Measurements from ENCODE around the gene SLC1A1. TPM values are rescaled to one million over a fixed set of nuclear protein-coding genes. Genes with fewer than 3 reads are reported as not detected.
"Not testable (repeated sequence)": the region's sequence is repeated elsewhere in the genome, so short reads cannot be mapped to it uniquely, and the experiment has no call there.

SLC1A1 gene
- polyA plus RNA-seq, 6 donors from 2014 or later, result not detected

- Mint-ChIP-seq H3K27me3 (peaks cover 22 to 39% (median 32%) of the 10 kb centered on the region in 3 donors), H3K4me3 (no peak overlapping the region), H3K36me3 (no peaks in the 10 kb centered on the region), H3K4me1 (peaks cover 0 to 6% (median 0%) of the 10 kb centered on the region in 3 donors), H3K9me3 (peaks cover 0 to 10% (median 1%) of the 10 kb centered on the region in 7 donors), H3K27ac (peak overlapping the region in 1 of 6 donors; percentile 54)
- ATAC-seq (ENCODE audit: low read depth in 2 of 2), result no peak
- DNase-seq, result no peak
Observed at GRCh38 chr9:4600368-4600767, 110.1 kb downstream of the SLC1A1 start.

- Mint-ChIP-seq H3K27me3 (peaks cover 21 to 39% (median 30%) of the 10 kb centered on the region in 3 donors), H3K4me3 (no peak overlapping the region), H3K36me3 (no peaks in the 10 kb centered on the region), H3K4me1 (no peaks in the 10 kb centered on the region), H3K27ac (no peak overlapping the region), H3K9me3 (peaks cover 0 to 10% (median 1%) of the 10 kb centered on the region in 7 donors)
- no peak for ATAC-seq (ENCODE audit: low read depth in 2 of 2)
- no peak for DNase-seq
Observed at GRCh38 chr9:4603830-4604229, 113.6 kb downstream of the SLC1A1 start.

- Mint-ChIP-seq H3K4me1 (no peaks in the 10 kb centered on the region), H3K36me3 (no peaks in the 10 kb centered on the region), H3K27ac (no peak overlapping the region), H3K27me3 (peaks cover 21 to 38% (median 30%) of the 10 kb centered on the region in 3 donors), H3K9me3 (peaks cover 0 to 4% (median 0%) of the 10 kb centered on the region in 7 donors), H3K4me3 (peak overlapping the region in 1 of 8 donors; percentile 87)
- peak; percentile 64 to 73 for ATAC-seq (ENCODE audit: low read depth in 2 of 2)
- peak; percentile 44 for DNase-seq
Observed at GRCh38 chr9:4604678-4605095, 114.4 kb downstream of the SLC1A1 start.

GRCh38 chr9:4606033-4606432, 115.8 kb downstream of the SLC1A1 start:
- ATAC-seq (ENCODE audit: low read depth in 2 of 2); H3K9me3 Mint-ChIP-seq; H3K27ac Mint-ChIP-seq; DNase-seq; H3K4me3 Mint-ChIP-seq; H3K36me3 Mint-ChIP-seq; H3K4me1 Mint-ChIP-seq: not testable (repeated sequence)
- H3K27me3 Mint-ChIP-seq, result peaks cover 12 to 24% (median 24%) of the 10 kb centered on the region in 3 donors

- ATAC-seq (ENCODE audit: low read depth in 2 of 2) (no peak), DNase-seq (no peak)
Observed at GRCh38 chr9:4614627-4615026, 124.4 kb downstream of the SLC1A1 start.

GRCh38 chr9:4615251-4615650, 125.0 kb downstream of the SLC1A1 start:
- ATAC-seq (ENCODE audit: low read depth in 2 of 2), result no peak
- H3K36me3 Mint-ChIP-seq, result no peaks in the 10 kb centered on the region
- H3K4me3 Mint-ChIP-seq, result no peak overlapping the region

More at GRCh38 chr9:4614627-4615026, 124.4 kb downstream of the SLC1A1 start:
- no peaks in the 10 kb centered on the region for H3K36me3 Mint-ChIP-seq
- peaks cover 7 to 26% (median 13%) of the 10 kb centered on the region in 3 donors for H3K27me3 Mint-ChIP-seq
- no peak overlapping the region for H3K4me3 Mint-ChIP-seq
- H3K4me1 Mint-ChIP-seq, result no peaks in the 10 kb centered on the region
- peaks cover 0 to 5% (median 0%) of the 10 kb centered on the region in 7 donors for H3K9me3 Mint-ChIP-seq
- H3K27ac Mint-ChIP-seq, result peak overlapping the region in 1 of 6 donors; percentile 2

GRCh38 chr9:4615778-4616177, 125.5 kb downstream of the SLC1A1 start:
- peaks cover 0 to 5% (median 0%) of the 10 kb centered on the region in 7 donors for H3K9me3 Mint-ChIP-seq
- H3K4me1 Mint-ChIP-seq, result no peaks in the 10 kb centered on the region
- H3K27me3 Mint-ChIP-seq, result peaks cover 13 to 26% (median 13%) of the 10 kb centered on the region in 3 donors
- no peak overlapping the region for H3K27ac Mint-ChIP-seq
- DNase-seq, result no peak
- ATAC-seq (ENCODE audit: low read depth in 2 of 2), result no peak
- H3K36me3 Mint-ChIP-seq, result no peaks in the 10 kb centered on the region
- H3K4me3 Mint-ChIP-seq, result no peak overlapping the region

More at GRCh38 chr9:4615251-4615650, 125.0 kb downstream of the SLC1A1 start:
- Mint-ChIP-seq H3K9me3 (peaks cover 0 to 5% (median 0%) of the 10 kb centered on the region in 7 donors), H3K27ac (no peak overlapping the region), H3K27me3 (peaks cover 9 to 26% (median 13%) of the 10 kb centered on the region in 3 donors), H3K4me1 (no peaks in the 10 kb centered on the region)
- no peak for DNase-seq

- Mint-ChIP-seq H3K36me3 (no peaks in the 10 kb centered on the region), H3K27ac (no peak overlapping the region), H3K4me1 (no peaks in the 10 kb centered on the region), H3K9me3 (peaks cover 0 to 2% (median 0%) of the 10 kb centered on the region in 7 donors), H3K4me3 (no peak overlapping the region), H3K27me3 (peaks cover 13 to 26% (median 23%) of the 10 kb centered on the region in 3 donors)
- ATAC-seq (ENCODE audit: low read depth in 2 of 2) (no peak), DNase-seq (no peak)
Observed at GRCh38 chr9:4617752-4618151, 127.5 kb downstream of the SLC1A1 start.

- DNase-seq (no peak), ATAC-seq (ENCODE audit: low read depth in 2 of 2) (no peak)
- Mint-ChIP-seq H3K27me3 (peaks cover 13 to 25% (median 21%) of the 10 kb centered on the region in 3 donors), H3K9me3 (peaks cover 0 to 2% (median 0%) of the 10 kb centered on the region in 7 donors), H3K27ac (no peak overlapping the region), H3K36me3 (no peaks in the 10 kb centered on the region), H3K4me3 (no peak overlapping the region), H3K4me1 (no peaks in the 10 kb centered on the region)
Observed at GRCh38 chr9:4618700-4619099, 128.4 kb downstream of the SLC1A1 start.

- H3K27ac Mint-ChIP-seq, result peak overlapping the region in 2 of 6 donors; percentile 35 to 77
- H3K36me3 Mint-ChIP-seq, result no peaks in the 10 kb centered on the region
- H3K9me3 Mint-ChIP-seq, result no peaks in the 10 kb centered on the region
- H3K4me3 Mint-ChIP-seq, result peak overlapping the region in 1 of 8 donors; percentile 22
- DNase-seq (no peak), ATAC-seq (ENCODE audit: low read depth in 2 of 2) (no peak)
- peaks cover 13 to 25% (median 14%) of the 10 kb centered on the region in 3 donors for H3K27me3 Mint-ChIP-seq
- no peaks in the 10 kb centered on the region for H3K4me1 Mint-ChIP-seq
Observed at GRCh38 chr9:4620057-4620765, 129.9 kb downstream of the SLC1A1 start.

GRCh38 chr9:4620881-4621555, 130.8 kb downstream of the SLC1A1 start:
- DNase-seq (no peak), ATAC-seq (ENCODE audit: low read depth in 2 of 2) (no peak)
- H3K4me3 Mint-ChIP-seq, result no peak overlapping the region
- peaks cover 13 to 25% (median 13%) of the 10 kb centered on the region in 3 donors for H3K27me3 Mint-ChIP-seq
- no peaks in the 10 kb centered on the region for H3K9me3 Mint-ChIP-seq
- no peak overlapping the region for H3K27ac Mint-ChIP-seq
- no peaks in the 10 kb centered on the region for H3K4me1 Mint-ChIP-seq
- H3K36me3 Mint-ChIP-seq, result no peaks in the 10 kb centered on the region

- H3K9me3 Mint-ChIP-seq, result no peaks in the 10 kb centered on the region
- ATAC-seq (ENCODE audit: low read depth in 2 of 2) (no peak), DNase-seq (no peak)
- no peaks in the 10 kb centered on the region for H3K4me1 Mint-ChIP-seq
- no peak overlapping the region for H3K27ac Mint-ChIP-seq
- H3K27me3 Mint-ChIP-seq, result peaks cover 13 to 28% (median 19%) of the 10 kb centered on the region in 3 donors
- no peaks in the 10 kb centered on the region for H3K36me3 Mint-ChIP-seq
- H3K4me3 Mint-ChIP-seq, result no peak overlapping the region
Observed at GRCh38 chr9:4622016-4622415, 131.7 kb downstream of the SLC1A1 start.

GRCh38 chr9:4630836-4631235, 140.6 kb downstream of the SLC1A1 start:
- no peaks in the 10 kb centered on the region for H3K9me3 Mint-ChIP-seq
- ATAC-seq (ENCODE audit: low read depth in 2 of 2), result no peak
- H3K27me3 Mint-ChIP-seq, result peaks cover 3 to 18% (median 8%) of the 10 kb centered on the region in 3 donors
- H3K4me1 Mint-ChIP-seq, result no peaks in the 10 kb centered on the region
- no peak for DNase-seq
- H3K27ac Mint-ChIP-seq, result peak overlapping the region in 1 of 6 donors; percentile 41
- no peaks in the 10 kb centered on the region for H3K36me3 Mint-ChIP-seq
- no peak overlapping the region for H3K4me3 Mint-ChIP-seq

All from naive B cell (primary cell).